ENCODE measurements around the gene FAM133A. TPM values are rescaled to one million over a fixed set of nuclear protein-coding genes. Genes with fewer than 3 reads are reported as not detected.

FAM133A gene
- total RNA-seq, 4 donors from 2014 or later = not detected

DNA sequence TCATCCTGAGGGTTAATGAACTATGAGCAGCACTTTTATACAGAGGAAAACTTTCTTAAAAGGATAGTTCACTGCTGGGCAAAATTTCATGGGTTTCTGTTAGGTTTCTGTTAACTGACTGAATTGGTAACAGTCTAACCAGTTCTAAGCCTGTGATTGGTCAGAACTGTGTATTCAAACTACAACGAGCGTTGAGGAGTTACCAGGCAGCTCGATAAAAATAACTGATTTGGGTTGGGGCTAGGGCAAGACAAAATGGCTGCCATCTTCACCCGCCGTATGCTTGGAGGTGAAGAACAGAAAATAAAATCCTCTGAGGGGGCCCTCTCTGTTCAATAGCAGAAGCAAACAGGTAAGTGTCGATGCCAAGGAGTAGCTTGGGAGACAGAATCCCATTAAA, 22.0 kb downstream of the FAM133A start:
- no peak for TF ChIP-seq POLR2AphosphoS5 (IDR thresholded peaks at IDR 0.05)
- TF ChIP-seq EP300 (IDR thresholded peaks at IDR 0.05) = no peak
- DNase-seq (ENCODE audit: low spot score in 2 of 2) = no peak
- Histone ChIP-seq H3K27ac (no peak overlapping the region), H3K27me3 (no peaks in the 10 kb centered on the region), H3K9me3 (no peaks in the 10 kb centered on the region), H3K4me1 (no peaks in the 10 kb centered on the region), H3K36me3 (no peaks in the 10 kb centered on the region), H3K4me3 (no peak overlapping the region)
- WGBS = 91% methylated on average over 6 of the region's 6 CpGs

GRCh38 chrX:93703701-93704100, 29.7 kb downstream of the FAM133A start:
- Histone ChIP-seq H3K9me3 (no peaks in the 10 kb centered on the region), H3K36me3 (no peaks in the 10 kb centered on the region), H3K27ac (no peak overlapping the region), H3K4me1 (no peaks in the 10 kb centered on the region), H3K27me3 (no peaks in the 10 kb centered on the region), H3K4me3 (no peak overlapping the region)
- TF ChIP-seq, protein P1, sequence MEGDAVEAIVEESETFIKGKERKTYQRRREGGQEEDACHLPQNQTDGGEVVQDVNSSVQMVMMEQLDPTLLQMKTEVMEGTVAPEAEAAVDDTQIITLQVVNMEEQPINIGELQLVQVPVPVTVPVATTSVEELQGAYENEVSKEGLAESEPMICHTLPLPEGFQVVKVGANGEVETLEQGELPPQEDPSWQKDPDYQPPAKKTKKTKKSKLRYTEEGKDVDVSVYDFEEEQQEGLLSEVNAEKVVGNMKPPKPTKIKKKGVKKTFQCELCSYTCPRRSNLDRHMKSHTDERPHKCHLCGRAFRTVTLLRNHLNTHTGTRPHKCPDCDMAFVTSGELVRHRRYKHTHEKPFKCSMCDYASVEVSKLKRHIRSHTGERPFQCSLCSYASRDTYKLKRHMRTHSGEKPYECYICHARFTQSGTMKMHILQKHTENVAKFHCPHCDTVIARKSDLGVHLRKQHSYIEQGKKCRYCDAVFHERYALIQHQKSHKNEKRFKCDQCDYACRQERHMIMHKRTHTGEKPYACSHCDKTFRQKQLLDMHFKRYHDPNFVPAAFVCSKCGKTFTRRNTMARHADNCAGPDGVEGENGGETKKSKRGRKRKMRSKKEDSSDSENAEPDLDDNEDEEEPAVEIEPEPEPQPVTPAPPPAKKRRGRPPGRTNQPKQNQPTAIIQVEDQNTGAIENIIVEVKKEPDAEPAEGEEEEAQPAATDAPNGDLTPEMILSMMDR (IDR thresholded peaks at IDR 0.05) = no peak
- TF ChIP-seq EP300 (IDR thresholded peaks at IDR 0.05) = no peak
- TF ChIP-seq POLR2A (IDR thresholded peaks at IDR 0.05) = no peak
- TF ChIP-seq POLR2AphosphoS5 (IDR thresholded peaks at IDR 0.05) = no peak
- DNase-seq (ENCODE audit: low spot score in 2 of 2) = no peak
- 68% methylated on average over 2 of the region's 2 CpGs for WGBS

DNA sequence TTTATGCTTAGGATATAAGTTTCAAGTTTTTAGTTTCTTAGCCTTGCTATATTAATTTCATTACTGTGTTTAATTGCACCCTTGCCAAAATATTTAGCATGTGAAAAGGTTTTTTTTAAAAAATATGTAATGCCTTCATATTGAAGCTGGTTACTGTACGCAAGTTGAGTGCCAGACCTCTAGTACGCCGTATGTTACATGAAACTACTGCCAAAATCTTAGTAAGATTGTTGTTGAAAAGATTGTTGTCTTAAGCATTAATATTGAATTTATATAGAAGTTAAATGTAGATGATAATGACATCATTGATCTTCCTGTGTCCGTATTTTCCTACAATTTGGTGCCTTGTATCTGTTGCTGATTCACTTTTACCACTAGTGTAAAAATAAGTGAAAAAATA, 37.1 kb downstream of the FAM133A start:
- Histone ChIP-seq H3K36me3 (no peaks in the 10 kb centered on the region), H3K4me1 (no peaks in the 10 kb centered on the region), H3K27me3 (no peaks in the 10 kb centered on the region), H3K27ac (no peak overlapping the region), H3K9me3 (no peaks in the 10 kb centered on the region), H3K4me3 (no peak overlapping the region)
- TF ChIP-seq POLR2A (IDR thresholded peaks at IDR 0.05) (no peak), EP300 (IDR thresholded peaks at IDR 0.05) (no peak)
- TF ChIP-seq, protein P1 (IDR thresholded peaks at IDR 0.05) = no peak
- no peak for DNase-seq (ENCODE audit: low spot score in 2 of 2)
- 77% methylated on average over 4 of the region's 4 CpGs for WGBS

GRCh38 chrX:93741811-93742210, 67.8 kb downstream of the FAM133A start:
- Histone ChIP-seq H3K4me1 (no peaks in the 10 kb centered on the region), H3K4me3 (no peak overlapping the region), H3K9me3 (no peaks in the 10 kb centered on the region), H3K27ac (no peak overlapping the region), H3K27me3 (no peaks in the 10 kb centered on the region), H3K36me3 (no peaks in the 10 kb centered on the region)
- TF ChIP-seq POLR2AphosphoS5 (IDR thresholded peaks at IDR 0.05) (no peak), EP300 (IDR thresholded peaks at IDR 0.05) (no peak), POLR2A (IDR thresholded peaks at IDR 0.05) (no peak)
- TF ChIP-seq, protein P1 (IDR thresholded peaks at IDR 0.05) = no peak
- DNase-seq (ENCODE audit: low spot score in 2 of 2) = no peak

GRCh38 chrX:93760163-93760562, 86.2 kb downstream of the FAM133A start:
- no peak overlapping the region for H3K27ac ChIP-seq
- no peaks in the 10 kb centered on the region for H3K4me1 ChIP-seq
- no peak for DNase-seq (ENCODE audit: low spot score in 2 of 2)
- no peaks in the 10 kb centered on the region for H3K9me3 ChIP-seq
- H3K4me3 ChIP-seq = no peak overlapping the region
- TF ChIP-seq, protein P1 (IDR thresholded peaks at IDR 0.05) = no peak
- TF ChIP-seq POLR2AphosphoS5 (IDR thresholded peaks at IDR 0.05) (no peak), POLR2A (IDR thresholded peaks at IDR 0.05) (no peak), EP300 (IDR thresholded peaks at IDR 0.05) (no peak)
- no peaks in the 10 kb centered on the region for H3K27me3 ChIP-seq
- H3K36me3 ChIP-seq = no peaks in the 10 kb centered on the region
- 73% methylated on average over 5 of the region's 5 CpGs for WGBS

Other genes with a start within 250 kb of the FAM133A start
- 1 to 10 TPM in 3 of 4 donors, under 1 TPM in 1; 0.26 to 2.6 (median 1.5) TPM for gene NAP1L3, start 628 bp upstream of the FAM133A start, total RNA-seq

Measured in suprapubic skin (tissue), 4 donors.